ENCODE results near the gene DCPS.

Gene DCPS

GRCh38 chr11:126357969-126358762 lies 54.3 kb downstream of the DCPS start:
- no peak for TF ChIP-seq CREB1 (IDR thresholded peaks at IDR 0.05; ENCODE audit: low read depth)
- no peak for TF ChIP-seq YY1 (IDR thresholded peaks at IDR 0.05; ENCODE audit: low read depth)
- no peak for TF ChIP-seq USF1 (IDR thresholded peaks at IDR 0.05)

GRCh38 chr11:126358763-126359160 lies 54.9 kb downstream of the DCPS start:
- TF ChIP-seq RAD21 (IDR thresholded peaks at IDR 0.05; ENCODE audit: low read depth): no peak
- TF ChIP-seq EP300 (IDR thresholded peaks at IDR 0.05; ENCODE audit: borderline replicate concordance): no peak
- no peak for TF ChIP-seq EGR1 (IDR thresholded peaks at IDR 0.05)
- no peak for TF ChIP-seq CEBPB (IDR thresholded peaks at IDR 0.05)
- TF ChIP-seq TEAD4 (IDR thresholded peaks at IDR 0.05): no peak
- no peak for TF ChIP-seq FOXM1 (IDR thresholded peaks at IDR 0.05; ENCODE audit: borderline replicate concordance, low read depth)

GRCh38 chr11:126359431-126360048 lies 55.7 kb downstream of the DCPS start:
- TF ChIP-seq CEBPB (IDR thresholded peaks at IDR 0.05): no peak
- no peak for TF ChIP-seq NFIC (IDR thresholded peaks at IDR 0.05)
- TF ChIP-seq TEAD4 (IDR thresholded peaks at IDR 0.05): no peak
- TF ChIP-seq CREB1 (IDR thresholded peaks at IDR 0.05; ENCODE audit: low read depth): no peak
- no peak for TF ChIP-seq USF1 (IDR thresholded peaks at IDR 0.05)
- no peak for TF ChIP-seq REST (IDR thresholded peaks at IDR 0.05; ENCODE audit: low read depth)

GRCh38 chr11:126360049-126360446 lies 56.2 kb downstream of the DCPS start:
- no peak for TF ChIP-seq NFIC (IDR thresholded peaks at IDR 0.05)
- TF ChIP-seq YY1 (IDR thresholded peaks at IDR 0.05; ENCODE audit: low read depth): no peak
- no peak for TF ChIP-seq CEBPB (IDR thresholded peaks at IDR 0.05)
- no peak for TF ChIP-seq FOXM1 (IDR thresholded peaks at IDR 0.05; ENCODE audit: borderline replicate concordance, low read depth)
- no peak for TF ChIP-seq CREB1 (IDR thresholded peaks at IDR 0.05; ENCODE audit: low read depth)
- no peak for TF ChIP-seq RAD21 (IDR thresholded peaks at IDR 0.05; ENCODE audit: low read depth)
- TF ChIP-seq MAX (IDR thresholded peaks at IDR 0.05): no peak
- no peak for TF ChIP-seq EP300 (IDR thresholded peaks at IDR 0.05; ENCODE audit: borderline replicate concordance)
- TF ChIP-seq ZBTB7A (IDR thresholded peaks at IDR 0.05; ENCODE audit: low read depth): no peak
- no peak for TF ChIP-seq USF1 (IDR thresholded peaks at IDR 0.05)
- no peak for TF ChIP-seq REST (IDR thresholded peaks at IDR 0.05; ENCODE audit: low read depth)
- TF ChIP-seq TEAD4 (IDR thresholded peaks at IDR 0.05): no peak
- TF ChIP-seq EGR1 (IDR thresholded peaks at IDR 0.05): no peak
- TF ChIP-seq TAF1 (IDR thresholded peaks at IDR 0.05; ENCODE audit: low read depth): no peak
- TF ChIP-seq TCF12 (IDR thresholded peaks at IDR 0.05; ENCODE audit: low read depth): no peak

GRCh38 chr11:126361400-126361799 lies 57.5 kb downstream of the DCPS start:
- TF ChIP-seq CEBPB (IDR thresholded peaks at IDR 0.05) (no peak), RAD21 (IDR thresholded peaks at IDR 0.05; ENCODE audit: low read depth) (no peak)

- TF ChIP-seq USF1 (IDR thresholded peaks at IDR 0.05) (no peak), REST (IDR thresholded peaks at IDR 0.05; ENCODE audit: low read depth) (no peak), TEAD4 (IDR thresholded peaks at IDR 0.05) (no peak), CREB1 (IDR thresholded peaks at IDR 0.05; ENCODE audit: low read depth) (no peak), CEBPB (IDR thresholded peaks at IDR 0.05) (no peak)
These were observed 59.2 kb downstream of the DCPS start for GRCh38 chr11:126362879-126363655.

Measured in Ishikawa (cell line).